IPS-20b (cell line): Measurements from ENCODE around the gene MRPL47.
A peak's percentile ranks its signal among the peaks of the same experiment; 100 is the strongest.

Experiments used
- H3K27ac ChIP-seq: one replicate; pipeline ENCODE4 v1.5.1; 2013; ENCODE audit warnings: low read length
- H3K27me3 ChIP-seq: 2 replicates; pipeline ENCODE4 v1.6.1; 2013; ENCODE audit warnings: mild to moderate bottlenecking, low read length, inconsistent platforms; ENCODE audit not compliant: insufficient read depth
- H3K36me3 ChIP-seq: 2 replicates; pipeline ENCODE4 v1.6.1; 2013; ENCODE audit warnings: low read depth, mild to moderate bottlenecking, inconsistent platforms, low read length, moderate library complexity; ENCODE audit not compliant: insufficient read depth
- H3K4me1 ChIP-seq: 2 replicates; pipeline ENCODE4 v1.6.1; 2013; ENCODE audit warnings: mild to moderate bottlenecking, control low read depth, inconsistent platforms, low read length, moderate library complexity; ENCODE audit not compliant: insufficient read depth
- H3K4me3 ChIP-seq: 2 replicates; pipeline ENCODE4 v1.5.1; 2013; ENCODE audit warnings: mild to moderate bottlenecking, low read length, inconsistent platforms
- H3K9ac ChIP-seq: 2 replicates; pipeline ENCODE4 v1.6.1; 2013; ENCODE audit warnings: low read depth, mild to moderate bottlenecking, inconsistent platforms, low read length, moderate library complexity
- H3K9me3 ChIP-seq: 2 replicates; pipeline ENCODE4 v1.6.1; 2013; ENCODE audit warnings: mild to moderate bottlenecking, low read depth, low read length, inconsistent platforms; ENCODE audit not compliant: insufficient read depth

MRPL47 gene

DNA sequence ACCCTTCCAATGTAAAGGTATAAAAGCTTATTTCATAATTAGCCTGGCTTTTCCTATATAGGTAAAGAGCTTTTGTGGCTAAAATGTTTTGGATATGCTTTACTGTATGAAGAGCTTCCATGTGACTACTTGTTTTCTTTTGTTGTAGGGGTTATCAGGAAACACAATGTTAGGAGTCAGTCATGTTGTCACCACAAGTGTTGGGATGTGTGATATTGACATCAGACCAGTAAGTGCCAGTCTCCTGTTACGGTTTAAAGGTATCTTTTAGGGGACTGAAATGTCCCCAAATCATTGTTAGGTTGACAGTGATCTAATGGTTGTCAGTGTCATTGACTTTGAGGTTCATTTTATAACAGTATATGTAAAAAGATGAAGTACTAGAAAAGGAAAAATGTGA lies 23.4 kb downstream of the MRPL47 start:
- Histone ChIP-seq H3K27ac (no peak overlapping the region), H3K27me3 (no peaks in the 10 kb centered on the region), H3K4me3 (no peak overlapping the region), H3K36me3 (peaks cover 98% of the 10 kb centered on the region), H3K9ac (no peak overlapping the region), H3K9me3 (no peaks in the 10 kb centered on the region), H3K4me1 (no peaks in the 10 kb centered on the region)

DNA sequence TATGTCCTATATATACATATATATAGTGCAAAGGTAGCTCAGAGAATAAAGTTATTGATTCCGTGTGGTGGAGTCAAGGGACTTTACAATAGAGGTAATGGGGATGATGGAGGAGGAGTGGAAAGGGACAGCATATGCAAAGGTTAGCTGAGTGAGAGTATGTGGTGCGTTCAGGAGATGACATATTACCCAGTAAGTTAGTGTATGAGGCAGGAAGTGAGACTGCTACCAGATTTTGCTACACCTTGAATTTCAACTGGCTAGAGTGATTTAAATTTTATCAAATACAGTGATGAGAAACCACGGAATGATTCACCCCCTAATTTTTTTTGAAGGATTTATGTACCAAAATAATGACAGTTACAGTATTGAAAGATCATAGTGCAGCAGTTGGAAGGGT lies 38.9 kb downstream of the MRPL47 start:
- H3K27ac ChIP-seq: no peak overlapping the region
- H3K4me1 ChIP-seq: peaks cover 7% of the 10 kb centered on the region; the same call in 1 of the 2 replicates
- no peaks in the 10 kb centered on the region for H3K27me3 ChIP-seq
- H3K36me3 ChIP-seq: peaks cover 12% of the 10 kb centered on the region
- H3K9ac ChIP-seq: no peak overlapping the region
- H3K9me3 ChIP-seq: no peaks in the 10 kb centered on the region
- H3K4me3 ChIP-seq: no peak overlapping the region

DNA sequence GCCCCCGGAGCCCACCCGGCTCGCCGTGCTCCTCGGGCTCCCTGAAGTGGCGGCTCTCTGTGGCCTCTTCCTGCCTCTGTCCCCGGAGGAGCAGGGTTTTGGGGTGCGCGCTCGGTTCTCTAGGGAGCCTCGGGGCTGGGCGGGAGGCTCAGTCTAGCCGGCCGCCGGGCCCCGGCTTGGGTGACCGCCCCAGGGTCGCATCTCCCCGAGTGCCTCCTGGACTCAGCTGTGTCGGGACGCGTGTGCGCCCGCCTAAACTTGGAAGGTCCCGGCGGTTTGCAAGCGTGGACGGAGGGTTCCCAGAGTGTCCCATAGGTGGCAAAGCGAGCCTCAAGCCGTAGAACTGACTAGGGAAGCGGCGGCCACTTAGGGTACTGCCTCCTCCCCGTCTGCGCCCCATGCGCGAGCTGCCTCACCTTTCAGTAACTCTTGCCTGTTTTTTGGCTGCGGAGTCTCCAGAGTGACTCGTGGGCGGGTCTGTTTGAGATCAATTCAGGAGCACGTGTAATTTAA lies 41.1 kb downstream of the MRPL47 start:
- Histone ChIP-seq H3K4me1 (peaks cover 7% of the 10 kb centered on the region; the same call in 1 of the 2 replicates), H3K9me3 (no peaks in the 10 kb centered on the region), H3K36me3 (no peaks in the 10 kb centered on the region), H3K27ac (no peak overlapping the region), H3K9ac (peak overlapping the region; percentile 94), H3K4me3 (peak overlapping the region; percentile 83), H3K27me3 (no peaks in the 10 kb centered on the region)

DNA sequence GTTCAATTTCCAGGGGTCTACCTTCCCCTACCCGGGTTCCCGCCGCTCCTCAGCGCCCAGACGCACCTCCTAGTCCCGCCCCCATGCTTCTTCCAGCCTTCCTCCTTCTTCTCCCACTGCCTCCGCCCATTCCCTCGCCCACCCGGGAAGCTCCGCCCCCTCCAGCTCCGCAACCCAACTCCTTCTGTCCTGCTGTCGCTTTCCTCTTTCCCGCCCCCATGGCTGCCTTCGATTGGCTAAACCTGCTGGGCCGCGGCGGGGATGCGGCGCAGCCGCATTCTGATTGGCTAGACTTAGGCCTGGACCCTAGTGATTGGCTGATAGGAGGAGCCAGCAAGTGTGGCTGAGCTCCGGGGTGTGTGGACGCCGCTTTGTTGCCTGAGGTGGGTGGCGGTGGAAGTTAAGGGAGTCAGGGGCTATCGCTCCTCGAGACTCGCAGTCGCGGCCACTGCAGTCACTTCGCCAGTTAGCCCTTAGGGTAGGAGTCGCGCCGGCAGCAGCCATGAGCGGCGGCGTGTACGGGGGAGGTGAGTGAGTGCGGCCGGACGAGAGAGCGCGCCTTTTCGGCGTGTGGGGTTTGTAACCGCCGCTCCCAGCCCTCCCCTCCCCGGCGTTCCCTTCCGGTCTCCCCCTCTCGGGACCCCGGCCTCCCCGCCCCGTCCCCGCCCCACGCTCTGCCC lies 41.7 kb downstream of the MRPL47 start, which contains the start of gene ACTL6A:
Gene ACTL6A (plus strand): TSS at position 336 of the 680 bp plus-strand sequence. CDS start 167 bp downstream, at position 503.
- H3K9me3 ChIP-seq: no peaks in the 10 kb centered on the region
- peaks cover 7% of the 10 kb centered on the region; the same call in 1 of the 2 replicates for H3K4me1 ChIP-seq
- peak within 1 kb of the TSS; percentile 94 for H3K9ac ChIP-seq
- H3K27ac ChIP-seq: peak within 1 kb of the TSS; percentile 72
- H3K36me3 ChIP-seq: no peaks in the 10 kb centered on the region
- no peaks in the 10 kb centered on the region for H3K27me3 ChIP-seq
- peak within 1 kb of the TSS; percentile 83 for H3K4me3 ChIP-seq

DNA sequence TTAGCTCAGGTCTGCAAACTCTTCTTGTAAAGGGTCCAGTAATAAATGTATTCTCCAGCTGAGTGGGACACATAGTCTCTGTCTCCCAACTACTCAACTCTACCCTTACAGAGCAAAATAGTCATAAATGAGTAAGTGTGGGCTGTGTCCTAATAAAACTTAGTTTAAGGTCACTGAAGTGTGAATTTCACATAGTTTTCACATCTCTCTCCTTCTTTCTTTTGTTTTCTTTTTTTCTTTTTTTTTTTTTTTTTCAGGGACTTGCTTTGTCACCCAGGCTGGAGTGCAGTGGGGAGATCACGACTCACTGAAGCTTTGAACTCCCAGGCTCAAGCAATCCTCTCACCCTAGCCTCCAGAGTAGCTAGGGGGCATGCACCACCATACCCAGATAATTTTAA lies 43.6 kb downstream of the MRPL47 start:
- Histone ChIP-seq H3K4me3 (no peak overlapping the region), H3K36me3 (no peaks in the 10 kb centered on the region), H3K27me3 (no peaks in the 10 kb centered on the region), H3K4me1 (peaks cover 7% of the 10 kb centered on the region; the same call in 1 of the 2 replicates), H3K9ac (no peak overlapping the region), H3K9me3 (no peaks in the 10 kb centered on the region), H3K27ac (no peak overlapping the region)

DNA sequence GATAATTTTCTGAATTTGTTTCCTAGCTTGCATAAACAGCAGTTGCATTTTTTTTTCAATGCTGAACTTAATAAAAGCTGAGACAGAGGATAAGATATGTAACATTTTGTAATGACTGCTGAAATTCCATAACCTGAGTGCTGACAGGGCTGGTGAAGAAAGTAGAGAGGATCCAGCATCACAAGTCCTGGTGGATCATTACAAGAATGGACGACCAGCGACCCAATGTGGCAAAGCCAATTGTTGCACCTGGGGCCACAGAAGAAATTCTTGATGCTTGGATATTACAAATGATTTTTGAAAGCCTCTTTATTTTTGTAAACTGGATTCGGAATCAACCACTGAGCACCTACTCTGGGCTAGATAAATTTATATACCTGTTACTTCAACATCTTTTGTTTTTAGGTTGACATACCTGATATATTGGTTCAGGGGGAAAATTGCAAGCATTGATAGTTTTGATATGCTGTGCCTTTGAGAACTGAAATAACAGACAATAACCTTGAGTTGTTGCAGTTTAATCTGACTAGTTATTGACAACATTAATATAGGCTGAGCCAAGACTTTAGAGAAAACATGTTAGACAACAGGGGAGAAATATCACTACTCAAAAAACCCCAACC lies 45.6 kb downstream of the MRPL47 start:
- Histone ChIP-seq H3K4me3 (no peak overlapping the region), H3K27ac (no peak overlapping the region), H3K27me3 (no peaks in the 10 kb centered on the region), H3K9me3 (no peaks in the 10 kb centered on the region), H3K4me1 (peaks cover under 1% of the 10 kb centered on the region; the same call in 1 of the 2 replicates), H3K9ac (no peak overlapping the region), H3K36me3 (no peaks in the 10 kb centered on the region)

DNA sequence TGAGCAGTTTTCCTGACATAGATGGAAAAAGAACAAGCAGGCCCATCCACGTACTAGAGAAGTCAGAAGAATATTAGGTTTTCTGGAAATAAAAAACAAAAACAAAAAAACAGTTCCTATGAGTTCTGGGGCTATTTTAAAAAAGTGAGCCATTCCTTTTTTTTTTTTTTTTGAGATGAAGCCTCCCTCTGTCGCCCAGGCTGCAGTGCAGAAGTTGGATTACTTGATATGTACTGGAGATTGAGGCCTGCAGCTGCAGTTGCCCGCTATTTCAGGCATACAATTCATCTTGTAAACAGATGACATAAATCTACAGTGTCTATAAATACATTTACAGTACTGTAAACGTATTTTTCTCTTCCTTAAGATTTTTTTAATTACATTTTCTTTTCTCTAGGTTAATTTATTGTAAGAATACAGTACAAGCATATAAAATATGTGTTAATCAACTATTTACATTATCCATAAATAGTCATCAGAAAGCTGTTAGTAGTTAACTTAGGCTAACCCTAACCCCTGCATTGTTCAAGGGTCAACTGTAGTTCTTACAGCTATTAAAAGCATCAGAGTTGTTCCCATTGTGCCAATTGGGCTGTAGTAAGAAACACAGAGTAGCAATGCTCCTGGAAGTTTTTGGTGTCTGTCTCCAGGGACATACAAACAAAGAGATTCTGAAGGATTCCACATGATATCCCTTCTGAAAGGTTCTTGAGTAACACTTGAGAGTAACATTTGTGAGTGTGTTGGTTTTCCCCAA lies 52.9 kb downstream of the MRPL47 start:
- no peaks in the 10 kb centered on the region for H3K36me3 ChIP-seq

DNA sequence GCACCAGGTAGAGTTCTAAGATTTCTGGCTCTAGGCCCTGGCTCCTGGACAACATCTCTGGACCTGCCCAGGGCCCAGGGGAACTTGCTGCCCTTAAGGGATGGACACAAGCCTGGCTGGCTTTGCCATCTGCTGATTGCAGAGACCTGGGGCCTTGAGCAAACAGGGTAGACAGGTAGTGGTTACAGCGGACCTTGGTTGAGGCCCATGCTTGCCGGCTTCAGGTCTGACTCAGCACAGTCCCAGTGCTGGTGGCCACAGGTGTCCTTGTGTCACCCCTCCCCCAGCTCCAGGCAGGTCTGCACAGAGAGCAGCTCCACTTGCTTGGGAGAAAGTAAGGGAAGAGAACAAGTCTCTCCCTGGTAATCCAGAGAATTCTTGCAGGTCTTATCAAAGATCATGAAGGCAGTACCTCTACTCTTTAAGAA lies 57.6 kb downstream of the MRPL47 start:
- H3K9ac ChIP-seq: no peak overlapping the region
- no peaks in the 10 kb centered on the region for H3K27me3 ChIP-seq
- H3K36me3 ChIP-seq: no peaks in the 10 kb centered on the region
- H3K9me3 ChIP-seq: no peaks in the 10 kb centered on the region
- no peak overlapping the region for H3K27ac ChIP-seq
- no peak overlapping the region for H3K4me3 ChIP-seq
- peaks cover 6% of the 10 kb centered on the region for H3K4me1 ChIP-seq

More for the DNA sequence above, 52.9 kb downstream of the MRPL47 start:
- Histone ChIP-seq H3K9me3 (no peaks in the 10 kb centered on the region), H3K4me1 (peaks cover 6% of the 10 kb centered on the region), H3K9ac (no peak overlapping the region), H3K4me3 (no peak overlapping the region), H3K27me3 (no peaks in the 10 kb centered on the region), H3K27ac (no peak overlapping the region)

DNA sequence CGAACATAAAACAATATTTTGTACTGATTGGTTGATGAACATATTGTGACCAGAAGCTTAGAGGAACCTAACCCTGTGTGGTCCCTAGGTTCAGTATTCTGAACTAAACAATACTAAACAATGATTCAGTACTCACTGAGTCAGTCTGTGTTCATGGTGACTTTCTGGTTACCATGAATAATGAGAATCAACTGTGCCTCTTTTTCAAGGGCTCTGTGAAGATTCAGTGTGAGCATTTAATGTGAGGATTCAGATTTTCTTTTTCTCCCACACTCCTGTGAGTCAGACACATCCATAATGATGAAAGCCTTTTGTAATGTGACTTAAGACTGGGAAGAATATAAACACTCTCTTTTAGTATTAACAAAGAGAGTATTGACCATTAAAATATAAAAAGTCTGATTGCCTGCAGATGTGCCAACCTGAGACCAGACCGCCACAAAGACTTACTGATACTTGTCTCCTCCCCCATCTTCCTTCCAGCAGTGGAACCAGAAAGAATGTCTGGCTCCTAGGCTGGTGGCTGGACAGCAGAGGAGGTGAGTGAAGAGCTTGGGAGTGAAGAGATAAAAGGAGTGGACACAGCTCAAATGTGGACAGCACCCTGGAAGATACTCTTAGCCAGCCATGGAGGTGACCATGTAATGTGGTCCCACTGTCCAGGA lies 59.3 kb downstream of the MRPL47 start:
- H3K4me3 ChIP-seq: no peak overlapping the region
- no peak overlapping the region for H3K27ac ChIP-seq
- H3K9me3 ChIP-seq: no peaks in the 10 kb centered on the region
- H3K36me3 ChIP-seq: no peaks in the 10 kb centered on the region
- peaks cover 6% of the 10 kb centered on the region for H3K4me1 ChIP-seq
- no peaks in the 10 kb centered on the region for H3K27me3 ChIP-seq
- H3K9ac ChIP-seq: no peak overlapping the region

DNA sequence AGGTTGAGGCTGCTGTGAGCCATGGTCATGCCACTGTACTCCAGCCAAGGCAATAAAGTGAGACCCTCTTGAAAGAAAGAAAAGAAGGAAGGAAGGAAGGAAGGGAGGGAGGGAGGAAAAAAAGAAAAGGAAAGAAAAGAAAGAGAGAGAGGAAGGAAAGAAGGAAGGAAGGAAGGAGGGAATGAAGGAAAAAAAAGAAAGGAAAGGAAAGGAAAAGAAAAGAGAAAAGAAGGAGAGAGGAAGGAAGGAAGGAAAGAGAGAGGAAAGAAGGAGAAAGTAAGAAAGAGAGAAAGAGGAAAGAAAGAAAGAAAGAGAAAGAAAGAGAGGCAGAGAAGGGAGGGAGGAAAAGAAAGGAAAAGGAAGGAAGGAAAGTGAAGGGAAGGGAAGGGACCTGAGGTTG lies 62.1 kb downstream of the MRPL47 start:
- H3K4me1 ChIP-seq: peaks cover 6% of the 10 kb centered on the region
- no peak overlapping the region for H3K9ac ChIP-seq
- no peaks in the 10 kb centered on the region for H3K9me3 ChIP-seq
- no peaks in the 10 kb centered on the region for H3K36me3 ChIP-seq
- no peak overlapping the region for H3K4me3 ChIP-seq
- no peak overlapping the region for H3K27ac ChIP-seq
- H3K27me3 ChIP-seq: no peaks in the 10 kb centered on the region

DNA sequence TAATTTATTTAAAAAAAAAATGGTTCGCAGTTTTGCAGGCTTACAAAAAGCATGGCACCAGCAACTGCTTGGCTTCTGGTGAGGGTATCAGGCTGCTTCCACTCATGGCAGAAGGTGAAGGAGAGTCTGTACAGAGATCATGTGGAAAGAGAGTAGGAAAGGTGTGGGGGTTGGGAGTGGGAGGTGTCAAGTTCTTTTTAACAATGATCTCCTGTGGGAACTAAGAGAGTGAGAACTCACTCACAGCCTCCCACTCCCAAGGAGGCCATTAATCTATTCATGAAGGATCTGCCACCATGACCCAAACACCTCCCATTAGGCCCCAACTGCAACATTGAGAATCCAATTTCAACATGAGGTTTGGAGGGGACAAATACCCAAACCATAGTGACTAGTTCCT lies 62.8 kb downstream of the MRPL47 start:
- no peak overlapping the region for H3K27ac ChIP-seq
- H3K4me1 ChIP-seq: peaks cover under 1% of the 10 kb centered on the region; the same call in 1 of the 2 replicates
- H3K9me3 ChIP-seq: no peaks in the 10 kb centered on the region
- H3K27me3 ChIP-seq: no peaks in the 10 kb centered on the region
- H3K4me3 ChIP-seq: no peak overlapping the region
- no peaks in the 10 kb centered on the region for H3K36me3 ChIP-seq
- no peak overlapping the region for H3K9ac ChIP-seq
